HPDE6-E6E7 (cell line): ENCODE measurements around the gene MAP1LC3B2.

Experiments
- DNase-seq: peaks from one replicate; pipeline ENCODE4 v3.0.0; 2011; ENCODE audit warnings: missing footprints; ENCODE audit errors: extremely low spot score

MAP1LC3B2 gene

DNA sequence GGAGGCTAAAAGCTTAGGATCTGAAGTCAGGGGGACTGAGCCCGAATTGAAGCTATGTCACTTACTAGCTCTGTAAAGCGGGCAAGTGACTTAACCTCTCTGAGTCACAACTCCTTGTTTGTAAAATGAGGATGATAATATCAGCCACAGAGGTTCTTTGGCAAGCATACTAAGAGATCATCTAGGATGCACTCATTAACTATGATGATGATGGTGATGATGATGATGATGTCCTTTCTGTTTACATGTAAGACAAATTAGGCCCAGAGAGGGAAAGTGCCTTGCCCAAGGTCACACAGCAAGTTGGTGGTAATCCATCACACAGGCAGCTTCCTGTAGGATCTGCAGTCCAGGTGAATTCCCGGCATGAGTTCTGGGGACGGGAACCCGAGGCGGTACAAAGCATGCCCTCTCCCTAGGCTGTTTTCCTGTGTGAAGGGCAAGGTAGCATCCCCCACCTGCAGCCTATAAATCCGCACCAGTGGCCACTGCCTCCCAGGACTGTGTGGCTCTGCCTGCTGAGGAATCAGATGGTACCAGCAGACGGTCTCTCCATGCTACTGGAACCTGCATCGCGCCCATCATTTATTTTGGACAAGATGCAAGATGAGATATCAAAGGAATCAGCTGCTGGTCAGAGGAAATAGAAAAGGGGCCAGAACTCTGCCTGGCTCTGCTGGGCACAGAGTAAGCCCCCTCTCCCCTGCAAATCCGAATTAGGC, 55.2 kb downstream of the MAP1LC3B2 start:
- DNase-seq: no peak

DNA sequence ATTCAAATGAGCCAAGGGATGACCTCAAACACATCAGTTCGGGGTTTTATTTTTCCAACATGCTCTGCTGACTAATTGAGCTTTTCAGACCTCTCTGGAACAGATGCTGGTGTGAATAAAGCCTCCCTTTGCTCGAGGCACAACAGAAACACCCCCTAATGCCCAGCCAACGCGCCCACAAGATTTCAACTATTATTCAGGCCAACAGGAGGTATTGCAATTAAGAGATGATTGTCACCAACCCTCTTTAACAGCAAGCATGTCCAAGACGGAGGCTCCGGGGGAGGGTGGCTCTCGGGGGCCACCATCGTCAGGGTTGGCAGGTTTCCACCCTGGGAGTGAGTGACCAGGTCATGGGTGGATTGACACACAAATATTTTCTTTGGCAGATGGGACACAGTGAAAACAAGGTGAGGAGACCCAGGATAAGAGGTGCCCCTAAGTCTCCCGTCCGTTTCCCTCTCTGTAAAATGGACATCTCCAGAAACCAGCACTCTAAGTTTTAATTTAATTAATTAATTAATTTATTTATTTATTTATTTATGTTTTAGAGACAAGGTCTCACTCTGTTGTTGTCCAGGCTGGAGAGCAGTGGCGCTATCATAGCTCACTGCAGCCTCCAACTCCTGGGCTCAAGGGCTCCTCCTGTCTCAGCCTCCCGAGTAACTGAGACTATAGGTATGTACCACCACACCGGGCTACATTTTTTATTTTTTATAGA, 56.1 kb downstream of the MAP1LC3B2 start:
- DNase-seq: no peak

DNA sequence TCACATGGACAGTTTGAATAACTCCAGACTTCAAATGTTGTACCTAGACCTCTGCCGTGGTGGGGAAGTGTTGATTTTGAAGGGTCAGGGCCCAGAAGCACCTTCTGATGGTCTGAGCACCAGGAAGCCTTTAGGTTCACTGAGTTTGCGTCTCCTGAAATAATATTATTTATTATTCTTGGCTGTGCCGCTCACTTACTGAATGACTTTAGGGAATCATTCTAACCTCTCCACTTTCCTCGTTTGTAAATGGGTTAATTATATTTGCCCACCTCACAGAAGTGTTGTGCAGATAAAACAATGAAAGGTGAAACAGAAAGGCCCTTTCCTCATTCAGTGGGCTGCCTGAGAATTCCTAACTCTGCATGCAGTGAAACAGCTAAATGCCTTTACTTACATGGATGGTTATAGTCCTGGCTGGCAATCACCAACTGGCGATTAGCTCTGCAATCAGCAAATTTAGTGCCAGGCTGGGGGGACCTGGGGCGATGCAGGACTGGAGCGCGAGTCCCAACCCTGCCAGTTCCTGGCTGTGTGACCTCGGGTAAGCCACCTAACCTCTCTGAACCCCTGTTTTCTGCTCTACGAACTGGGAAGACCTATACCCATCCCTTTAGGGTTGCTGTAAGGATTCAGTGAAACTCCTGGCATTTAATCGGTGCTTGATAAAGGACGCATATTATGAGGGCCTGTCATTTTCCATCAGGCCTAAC, 57.5 kb downstream of the MAP1LC3B2 start:
- no peak for DNase-seq

DNA sequence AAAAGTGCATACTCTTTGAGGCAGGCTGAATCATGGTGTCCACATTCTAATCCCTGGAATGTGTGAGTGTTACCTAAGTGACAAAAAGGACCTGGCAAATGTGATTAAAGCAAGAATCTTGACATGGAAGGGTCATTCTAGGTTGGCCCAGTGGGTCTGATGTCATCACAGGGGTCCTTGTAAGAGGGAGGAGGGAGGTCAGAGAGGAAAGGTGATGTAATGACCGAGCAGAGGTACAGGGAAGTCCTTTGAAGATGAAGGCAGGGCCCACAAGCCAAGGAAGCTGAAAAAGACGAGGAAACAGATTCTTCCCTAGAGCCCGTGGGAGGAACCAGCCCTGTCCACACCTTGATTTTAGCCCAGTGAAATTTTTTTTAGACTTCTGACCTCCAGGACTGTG, 60.1 kb downstream of the MAP1LC3B2 start:
- DNase-seq: no peak

DNA sequence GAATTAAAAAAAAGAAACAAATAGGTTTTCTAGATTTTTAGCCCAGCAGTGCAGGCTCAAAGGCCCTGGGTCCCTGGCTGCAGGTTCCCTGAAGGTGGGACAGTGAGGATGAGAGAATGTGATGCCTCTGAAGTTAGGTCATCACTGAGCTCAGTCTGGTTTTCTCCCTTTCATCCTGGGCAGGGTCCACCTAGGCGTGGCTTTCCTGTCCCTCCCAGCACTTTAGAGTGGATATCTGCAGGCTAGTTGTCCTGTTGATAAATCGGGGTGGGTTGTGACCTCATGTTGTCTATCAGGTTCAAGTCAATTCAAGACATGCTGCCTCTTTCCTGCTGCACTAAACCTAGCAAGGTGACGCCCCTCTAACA, 60.9 kb downstream of the MAP1LC3B2 start:
- DNase-seq: no peak

DNA sequence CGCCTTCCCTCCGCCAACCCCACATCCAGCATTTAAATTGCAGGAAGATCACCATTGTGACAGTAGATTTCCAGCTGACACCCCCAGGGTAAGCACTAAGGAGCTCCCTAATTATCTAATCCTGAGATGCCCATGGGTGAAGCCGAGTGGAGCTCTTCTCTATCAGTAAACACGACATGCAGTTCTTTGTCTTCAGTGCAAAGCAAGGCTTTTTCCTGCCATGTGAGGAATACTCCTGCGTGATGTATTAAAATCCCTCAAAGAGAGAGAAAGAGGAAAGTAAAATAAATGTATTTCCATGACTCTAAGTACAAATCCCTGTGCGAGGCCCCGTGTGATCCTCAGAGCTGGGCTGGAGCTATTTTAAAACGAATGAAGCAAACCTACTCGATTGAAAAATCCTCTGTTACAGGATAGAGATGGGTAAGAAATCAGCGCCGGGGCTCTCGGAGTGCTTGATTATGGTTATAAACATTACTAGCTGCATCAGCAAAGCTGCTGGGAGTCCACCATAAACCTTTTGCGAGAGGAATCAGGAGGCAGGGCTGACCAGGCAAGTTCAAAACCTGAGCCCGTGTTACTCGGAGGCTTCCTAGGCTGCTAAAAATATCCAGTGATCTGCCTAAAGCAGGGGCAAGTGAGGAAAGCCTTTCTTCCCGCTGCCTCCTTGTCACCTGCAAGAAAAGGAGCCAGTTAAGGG, 61.5 kb downstream of the MAP1LC3B2 start:
- DNase-seq: no peak

DNA sequence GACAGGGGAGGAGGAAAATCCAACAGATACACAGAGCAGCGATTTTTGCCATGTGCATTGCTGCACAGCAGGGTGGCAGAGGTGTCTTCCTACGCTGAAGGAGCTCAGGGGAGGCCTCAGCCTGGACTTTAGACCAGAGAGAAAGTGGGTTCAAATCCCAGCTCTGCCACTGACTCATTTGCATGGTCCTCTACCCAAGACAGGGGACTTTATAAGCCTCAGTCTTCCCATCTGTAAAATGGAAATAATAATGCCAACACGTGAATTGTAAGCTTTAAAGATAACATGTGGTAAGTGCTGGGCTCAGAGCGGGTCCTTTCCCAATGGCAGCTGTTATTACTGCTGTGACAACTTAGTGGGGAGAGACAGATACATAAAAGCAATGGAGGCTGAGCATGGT, 62.0 kb downstream of the MAP1LC3B2 start:
- DNase-seq: no peak

DNA sequence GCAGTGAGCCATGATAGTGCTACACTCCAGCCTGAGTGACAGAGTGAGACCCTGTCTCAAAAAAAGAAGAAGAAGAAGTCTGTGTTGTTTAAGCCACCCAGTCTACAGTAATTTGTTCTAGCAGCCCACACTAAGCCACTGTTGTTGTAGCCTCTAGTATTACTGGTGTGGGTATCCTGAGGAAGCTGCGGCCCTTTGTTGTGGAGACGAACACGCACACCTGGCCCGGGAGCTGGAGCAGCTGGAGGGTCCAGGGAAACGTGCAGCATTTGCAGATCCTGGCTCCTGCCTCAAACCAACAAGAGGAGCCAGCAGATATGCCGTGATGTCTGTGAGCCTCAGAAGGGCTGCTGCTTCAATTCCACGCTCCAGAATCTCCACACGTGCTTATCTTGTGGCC, 65.3 kb downstream of the MAP1LC3B2 start:
- DNase-seq: no peak

DNA sequence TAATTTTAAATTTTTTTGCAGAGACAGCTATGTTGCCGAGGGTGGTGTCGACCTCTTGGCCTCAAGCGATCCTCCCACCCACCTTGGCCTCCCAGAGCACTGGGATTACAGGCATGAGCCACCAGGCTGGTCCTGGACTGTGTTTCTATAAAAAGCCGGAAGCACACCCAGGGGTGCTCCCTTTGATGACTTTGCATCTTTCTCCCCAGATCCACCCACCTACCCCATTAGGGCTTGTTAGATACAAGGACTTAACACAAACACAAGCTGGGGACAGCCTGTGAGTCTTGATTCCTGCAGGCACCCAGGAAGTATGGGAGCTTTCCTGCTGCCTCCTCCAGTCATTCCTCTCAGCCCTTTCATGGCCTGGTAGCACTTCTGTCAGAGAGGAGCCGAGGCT, 67.0 kb downstream of the MAP1LC3B2 start:
- no peak for DNase-seq
